Astrocyte (in vitro differentiated cells and primary cell): ENCODE measurements around the gene MYH2. TPM values are rescaled to one million over a fixed set of nuclear protein-coding genes. Genes with fewer than 3 reads are reported as not detected.

Experiments
- DNase-seq: peaks from one replicate; pipeline ENCODE4 v3.0.0-alpha.2; 2010; ENCODE audit warnings: low read depth
- FAIRE-seq: peaks from 2 replicates; lab custom pipeline; 2011; peaks lifted over from hg19 to GRCh38; lab: Jason Lieb, UNC
- H2AFZ ChIP-seq: 2 replicates; pipeline ENCODE4 v1.6.0; 2012; ENCODE audit warnings: low read depth, low read length, inconsistent platforms
- H3K27ac ChIP-seq: 2 replicates; pipeline ENCODE4 v1.5.1; 2011; ENCODE audit warnings: low read depth, low read length, inconsistent platforms
- H3K27me3 ChIP-seq: 2 replicates; pipeline ENCODE4 v1.6.0; 2011; ENCODE audit warnings: low read length, inconsistent platforms; ENCODE audit not compliant: insufficient read depth
- H3K36me3 ChIP-seq: 2 replicates; pipeline ENCODE4 v1.5.1; 2011; ENCODE audit warnings: low read length, inconsistent platforms; ENCODE audit not compliant: insufficient read depth
- H3K4me1 ChIP-seq: 2 replicates; pipeline ENCODE4 v1.5.1; 2011; ENCODE audit warnings: low read length, inconsistent platforms; ENCODE audit not compliant: insufficient read depth
- H3K4me2 ChIP-seq: 2 replicates; pipeline ENCODE4 v1.6.0; 2012; ENCODE audit warnings: low read length, inconsistent platforms
- H3K4me3 ChIP-seq: 2 replicates; pipeline ENCODE4 v1.5.1; 2011; ENCODE audit warnings: low read depth, mild to moderate bottlenecking, low read length, inconsistent platforms; ENCODE audit not compliant: insufficient read depth
- H3K79me2 ChIP-seq: 2 replicates; pipeline ENCODE4 v1.6.0; 2012; ENCODE audit warnings: mild to moderate bottlenecking, low read length, inconsistent platforms; ENCODE audit not compliant: insufficient read depth
- H3K9ac ChIP-seq: 2 replicates; pipeline ENCODE4 v1.6.0; 2012; ENCODE audit warnings: mild to moderate bottlenecking, low read length, inconsistent platforms
- H3K9me3 ChIP-seq: 2 replicates; pipeline ENCODE4 v1.5.1; 2012; ENCODE audit warnings: low read depth, mild to moderate bottlenecking, low read length, inconsistent platforms; ENCODE audit not compliant: insufficient read depth
- H4K20me1 ChIP-seq: 2 replicates; pipeline ENCODE4 v1.6.0; 2012; ENCODE audit warnings: low read length, inconsistent platforms; ENCODE audit not compliant: insufficient read depth
- H3K27ac Mint-ChIP-seq: one replicate; pipeline ENCODE4 v1.8.0; 2021; ENCODE audit warnings: mild to moderate bottlenecking, mixed read lengths; ENCODE audit not compliant: unreplicated experiment
- H3K27me3 Mint-ChIP-seq: one replicate; pipeline ENCODE4 v1.8.0; 2021; ENCODE audit warnings: low read depth, mixed read lengths; ENCODE audit not compliant: unreplicated experiment
- H3K36me3 Mint-ChIP-seq: one replicate; pipeline ENCODE4 v1.8.0; 2021; ENCODE audit warnings: low read depth, mixed read lengths; ENCODE audit not compliant: unreplicated experiment
- H3K4me1 Mint-ChIP-seq: one replicate; pipeline ENCODE4 v1.8.0; 2021; ENCODE audit warnings: low read depth, mixed read lengths; ENCODE audit not compliant: unreplicated experiment
- H3K4me3 Mint-ChIP-seq: one replicate; pipeline ENCODE4 v1.8.0; 2021; ENCODE audit warnings: mild to moderate bottlenecking, moderate library complexity, mixed read lengths; ENCODE audit not compliant: unreplicated experiment
- H3K9me3 Mint-ChIP-seq: one replicate; pipeline ENCODE4 v1.8.0; 2021; ENCODE audit warnings: mild to moderate bottlenecking, mixed read lengths; ENCODE audit not compliant: unreplicated experiment
- EZH2 ChIP-seq: IDR thresholded peaks from 2 replicates; pipeline ENCODE4 v1.6.1; 2012; ENCODE audit warnings: mild to moderate bottlenecking, low read length, inconsistent platforms; ENCODE audit not compliant: insufficient read depth
- total RNA-seq: library from RNA; stranded (reverse); gene quantifications from 2 replicates; pipeline ENCODE4 v1.2.1, GENCODE V29; 2021
- TF ChIP-seq, protein P1 (sequence below): IDR thresholded peaks from 2 replicates; pipeline ENCODE4 v1.5.1; 2011; ENCODE audit warnings: low read depth, mild to moderate bottlenecking, inconsistent platforms, low read length, moderate library complexity; ENCODE audit not compliant: insufficient read depth

MYH2 gene
- total RNA-seq, 1 donor from 2014 or later = 0.02 TPM

DNA sequence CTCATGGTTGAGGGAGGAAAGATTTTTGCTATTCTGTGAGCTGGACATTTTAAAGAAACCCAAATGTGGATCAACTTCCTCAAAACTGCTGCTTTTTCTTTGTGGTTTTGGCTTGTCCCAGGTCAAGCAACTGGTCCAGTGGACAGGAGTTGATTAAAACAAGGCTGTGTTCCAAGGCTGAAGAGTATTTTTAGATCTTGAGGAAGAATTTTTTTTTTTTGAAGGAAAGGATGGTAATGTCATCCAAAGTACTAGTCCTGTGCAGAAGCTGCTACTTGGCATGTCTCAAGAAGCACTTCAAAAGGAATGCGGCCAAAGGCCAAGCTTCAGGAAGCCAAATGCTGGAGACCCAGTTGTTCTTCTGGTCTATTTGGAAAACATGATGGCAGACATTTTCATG lies 8.0 kb upstream of the MYH2 start:
- H3K27ac ChIP-seq = no peak overlapping the region
- no peak overlapping the region for H2AFZ ChIP-seq
- no peak overlapping the region for H3K4me3 Mint-ChIP-seq
- no peak for TF ChIP-seq EZH2
- TF ChIP-seq, protein P1, sequence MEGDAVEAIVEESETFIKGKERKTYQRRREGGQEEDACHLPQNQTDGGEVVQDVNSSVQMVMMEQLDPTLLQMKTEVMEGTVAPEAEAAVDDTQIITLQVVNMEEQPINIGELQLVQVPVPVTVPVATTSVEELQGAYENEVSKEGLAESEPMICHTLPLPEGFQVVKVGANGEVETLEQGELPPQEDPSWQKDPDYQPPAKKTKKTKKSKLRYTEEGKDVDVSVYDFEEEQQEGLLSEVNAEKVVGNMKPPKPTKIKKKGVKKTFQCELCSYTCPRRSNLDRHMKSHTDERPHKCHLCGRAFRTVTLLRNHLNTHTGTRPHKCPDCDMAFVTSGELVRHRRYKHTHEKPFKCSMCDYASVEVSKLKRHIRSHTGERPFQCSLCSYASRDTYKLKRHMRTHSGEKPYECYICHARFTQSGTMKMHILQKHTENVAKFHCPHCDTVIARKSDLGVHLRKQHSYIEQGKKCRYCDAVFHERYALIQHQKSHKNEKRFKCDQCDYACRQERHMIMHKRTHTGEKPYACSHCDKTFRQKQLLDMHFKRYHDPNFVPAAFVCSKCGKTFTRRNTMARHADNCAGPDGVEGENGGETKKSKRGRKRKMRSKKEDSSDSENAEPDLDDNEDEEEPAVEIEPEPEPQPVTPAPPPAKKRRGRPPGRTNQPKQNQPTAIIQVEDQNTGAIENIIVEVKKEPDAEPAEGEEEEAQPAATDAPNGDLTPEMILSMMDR = no peak
- peaks cover 2% of the 10 kb centered on the region for H3K27me3 Mint-ChIP-seq
- H3K9me3 Mint-ChIP-seq = no peaks in the 10 kb centered on the region
- no peak overlapping the region for H3K4me3 ChIP-seq
- FAIRE-seq = peak; percentile 83
- no peak for DNase-seq
- H3K9me3 ChIP-seq = no peaks in the 10 kb centered on the region
- H3K36me3 Mint-ChIP-seq = no peaks in the 10 kb centered on the region
- H3K27me3 ChIP-seq = no peaks in the 10 kb centered on the region
- H3K4me1 ChIP-seq = no peaks in the 10 kb centered on the region
- no peaks in the 10 kb centered on the region for H4K20me1 ChIP-seq
- H3K4me1 Mint-ChIP-seq = peaks cover 17% of the 10 kb centered on the region
- H3K4me2 ChIP-seq = no peak overlapping the region
- H3K36me3 ChIP-seq = no peaks in the 10 kb centered on the region
- H3K27ac Mint-ChIP-seq = no peak overlapping the region
- no peaks in the 10 kb centered on the region for H3K79me2 ChIP-seq
- H3K9ac ChIP-seq = no peak overlapping the region

DNA sequence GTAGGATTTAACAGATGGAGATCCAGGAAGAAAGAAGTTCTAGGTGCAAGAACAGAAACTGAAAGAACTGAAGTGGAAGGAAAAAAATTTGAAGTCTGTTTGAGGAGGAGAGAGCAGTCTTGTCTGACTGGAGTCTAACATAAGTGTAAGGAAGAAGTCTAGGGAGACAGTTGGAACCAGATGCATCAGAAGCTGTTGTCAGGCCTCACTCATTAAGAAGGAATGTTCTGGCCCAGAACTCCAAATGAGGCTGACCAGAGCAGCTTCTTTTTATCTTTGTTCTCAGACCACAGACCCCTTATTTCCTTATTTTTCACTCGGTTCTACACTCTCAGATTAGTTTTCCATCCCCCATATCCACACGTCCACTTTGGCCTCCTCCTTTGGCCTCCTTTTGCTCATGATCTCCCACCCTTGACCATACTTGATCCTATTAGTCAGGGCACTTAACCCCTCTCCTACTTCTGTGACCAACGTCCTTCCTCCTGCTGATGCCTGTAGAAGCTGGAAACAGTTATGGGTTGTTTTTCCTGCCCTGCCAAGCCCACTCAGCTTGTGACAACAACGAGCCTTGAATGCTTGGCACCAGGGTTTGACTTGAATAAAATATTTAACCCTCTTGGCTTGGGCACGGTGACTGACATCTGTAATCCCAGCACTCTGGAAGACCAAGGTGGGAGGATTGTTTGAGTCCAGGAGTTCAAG lies 7.0 kb upstream of the MYH2 start:
- no peaks in the 10 kb centered on the region for H3K36me3 Mint-ChIP-seq
- no peak for TF ChIP-seq EZH2
- TF ChIP-seq, protein P1 = no peak
- H3K4me3 Mint-ChIP-seq = no peak overlapping the region
- no peak for DNase-seq
- H3K4me3 ChIP-seq = no peak overlapping the region
- H3K9me3 Mint-ChIP-seq = no peaks in the 10 kb centered on the region
- no peaks in the 10 kb centered on the region for H3K4me1 ChIP-seq
- H3K27ac Mint-ChIP-seq = peak overlapping the region; percentile 62
- no peaks in the 10 kb centered on the region for H3K79me2 ChIP-seq
- no peaks in the 10 kb centered on the region for H3K9me3 ChIP-seq
- H3K27me3 Mint-ChIP-seq = peaks cover 2% of the 10 kb centered on the region
- H3K27me3 ChIP-seq = no peaks in the 10 kb centered on the region
- H3K36me3 ChIP-seq = no peaks in the 10 kb centered on the region
- peak; percentile 55 for FAIRE-seq
- peaks cover 17% of the 10 kb centered on the region for H3K4me1 Mint-ChIP-seq
- H4K20me1 ChIP-seq = no peaks in the 10 kb centered on the region
- H3K9ac ChIP-seq = no peak overlapping the region
- no peak overlapping the region for H3K4me2 ChIP-seq
- no peak overlapping the region for H2AFZ ChIP-seq
- H3K27ac ChIP-seq = no peak overlapping the region

DNA sequence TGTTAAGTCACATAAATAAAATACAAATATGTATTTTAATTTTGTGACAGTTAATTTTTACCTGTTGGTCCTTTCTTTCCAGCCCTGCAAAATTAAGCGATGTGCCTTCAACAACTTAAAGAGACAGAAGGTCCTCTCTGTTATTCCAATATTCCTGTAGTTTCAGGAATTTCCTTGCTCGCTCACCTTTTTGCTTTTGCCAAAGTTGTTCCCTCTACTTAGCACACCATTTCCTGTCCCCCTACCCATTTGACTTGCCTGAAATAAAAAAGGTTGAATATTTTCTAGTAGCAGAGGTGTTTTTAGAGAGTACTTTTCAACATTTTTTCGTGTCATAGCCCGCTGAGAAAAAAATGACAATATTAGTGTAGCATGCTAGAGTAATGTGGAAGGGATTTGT lies 556 bp upstream of the MYH2 start:
- H3K4me1 Mint-ChIP-seq = no peaks in the 10 kb centered on the region
- H3K4me3 Mint-ChIP-seq = no peak overlapping the region
- H3K9me3 ChIP-seq = no peaks in the 10 kb centered on the region

More for the DNA sequence above, 556 bp upstream of the MYH2 start:
- H3K27me3 Mint-ChIP-seq = peaks cover 5% of the 10 kb centered on the region
- no peaks in the 10 kb centered on the region for H3K27me3 ChIP-seq
- no peaks in the 10 kb centered on the region for H3K9me3 Mint-ChIP-seq
- H4K20me1 ChIP-seq = no peaks in the 10 kb centered on the region
- no peak overlapping the region for H3K27ac ChIP-seq
- H3K9ac ChIP-seq = no peak overlapping the region
- H3K4me2 ChIP-seq = no peak overlapping the region
- H3K27ac Mint-ChIP-seq = no peak overlapping the region
- H3K36me3 Mint-ChIP-seq = no peaks in the 10 kb centered on the region
- DNase-seq (no peak), FAIRE-seq (no peak)
- no peak overlapping the region for H2AFZ ChIP-seq
- TF ChIP-seq EZH2 = no peak
- TF ChIP-seq, protein P1 = no peak
- no peaks in the 10 kb centered on the region for H3K4me1 ChIP-seq
- no peak overlapping the region for H3K4me3 ChIP-seq
- H3K79me2 ChIP-seq = no peaks in the 10 kb centered on the region
- H3K36me3 ChIP-seq = no peaks in the 10 kb centered on the region
